D721Med (cell line): ENCODE measurements around the gene UQCR11.

Source experiments
- DNase-seq: peaks from one replicate; pipeline ENCODE4 v3.0.0; 2011; ENCODE audit warnings: low spot score; ENCODE audit not compliant: insufficient read length
- FAIRE-seq: peaks from 2 replicates; lab custom pipeline; 2011; peaks lifted over from hg19 to GRCh38; lab: Jason Lieb, UNC
- CTCF ChIP-seq: IDR thresholded peaks from 2 replicates; pipeline ENCODE4 v1.5.1; 2012; ENCODE audit warnings: mild to moderate bottlenecking, control low read depth; ENCODE audit not compliant: insufficient read depth; ENCODE audit errors: missing control alignments

Gene UQCR11

GRCh38 chr19:1555487-1556389, 49.5 kb downstream of the UQCR11 start:
- no peak for DNase-seq
- TF ChIP-seq CTCF, result no peak
- FAIRE-seq, result no peak

GRCh38 chr19:1554968-1555367, 50.3 kb downstream of the UQCR11 start:
- FAIRE-seq (no peak), DNase-seq (no peak)
- no peak for TF ChIP-seq CTCF

GRCh38 chr19:1553415-1553814, 51.8 kb downstream of the UQCR11 start:
- no peak for TF ChIP-seq CTCF
- DNase-seq, result no peak
- FAIRE-seq, result no peak

DNA sequence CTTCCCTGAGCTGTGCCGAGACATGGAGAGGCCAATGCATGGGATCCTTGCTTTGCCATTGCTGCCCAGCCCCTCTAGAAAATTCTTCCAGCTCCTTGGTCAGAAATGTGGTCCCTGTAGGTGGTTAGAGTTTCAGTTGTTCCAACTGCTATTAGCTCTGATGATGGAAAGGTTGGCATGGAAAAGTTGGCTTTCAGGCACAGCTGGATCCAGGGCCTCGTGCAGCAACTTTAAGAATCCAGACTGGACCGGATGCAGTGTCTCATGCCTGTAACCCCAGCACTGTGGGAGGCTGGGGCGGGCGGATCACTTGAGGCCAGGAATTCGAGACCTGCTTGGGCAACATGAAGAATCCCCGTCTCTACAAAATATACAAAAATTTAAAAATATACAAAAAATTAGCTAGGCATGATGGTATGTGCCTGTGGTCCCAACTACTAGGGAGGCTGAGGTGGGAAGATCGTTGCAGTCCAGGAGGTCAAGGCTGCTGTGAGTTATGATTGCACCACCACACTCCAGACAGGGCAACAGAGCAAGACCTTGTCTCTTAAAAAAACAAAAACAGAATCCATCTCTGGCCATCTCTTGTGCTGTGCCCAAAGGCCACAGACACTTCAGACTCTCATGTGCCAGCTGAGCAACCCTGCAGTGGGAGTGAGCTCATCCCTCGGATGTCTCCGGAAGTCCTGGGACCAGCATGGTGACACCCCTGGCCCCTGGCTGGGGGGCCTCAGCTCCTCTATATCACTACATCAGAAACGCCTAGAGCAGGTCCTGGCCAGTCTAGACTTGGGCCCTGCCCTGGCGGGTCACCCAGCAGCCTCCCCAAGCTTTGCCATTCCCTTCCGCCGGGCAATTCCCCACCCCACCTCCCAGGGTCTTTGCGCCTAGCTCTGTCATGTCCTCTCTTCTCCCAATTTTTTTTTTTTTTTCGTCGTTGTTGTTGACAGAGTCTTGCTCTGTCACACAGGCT, 53.9 kb downstream of the UQCR11 start:
- no peak for FAIRE-seq
- DNase-seq, result no peak

GRCh38 chr19:1549332-1549945, 55.8 kb downstream of the UQCR11 start:
- FAIRE-seq, result no peak
- no peak for DNase-seq
- TF ChIP-seq CTCF, result no peak

More for the DNA sequence above, 53.9 kb downstream of the UQCR11 start:
- TF ChIP-seq CTCF, result no peak
